Anterior cingulate cortex (tissue), 58 donors: Measurements from ENCODE around the gene TEX22.
A peak's percentile ranks its signal among the peaks of the same experiment; 100 is the strongest.

Source experiments
- DNase-seq, 58 donors: peaks; one replicate each; lab custom pipeline; 2025; lab: John Stamatoyannopoulos, UW

Gene TEX22

DNA sequence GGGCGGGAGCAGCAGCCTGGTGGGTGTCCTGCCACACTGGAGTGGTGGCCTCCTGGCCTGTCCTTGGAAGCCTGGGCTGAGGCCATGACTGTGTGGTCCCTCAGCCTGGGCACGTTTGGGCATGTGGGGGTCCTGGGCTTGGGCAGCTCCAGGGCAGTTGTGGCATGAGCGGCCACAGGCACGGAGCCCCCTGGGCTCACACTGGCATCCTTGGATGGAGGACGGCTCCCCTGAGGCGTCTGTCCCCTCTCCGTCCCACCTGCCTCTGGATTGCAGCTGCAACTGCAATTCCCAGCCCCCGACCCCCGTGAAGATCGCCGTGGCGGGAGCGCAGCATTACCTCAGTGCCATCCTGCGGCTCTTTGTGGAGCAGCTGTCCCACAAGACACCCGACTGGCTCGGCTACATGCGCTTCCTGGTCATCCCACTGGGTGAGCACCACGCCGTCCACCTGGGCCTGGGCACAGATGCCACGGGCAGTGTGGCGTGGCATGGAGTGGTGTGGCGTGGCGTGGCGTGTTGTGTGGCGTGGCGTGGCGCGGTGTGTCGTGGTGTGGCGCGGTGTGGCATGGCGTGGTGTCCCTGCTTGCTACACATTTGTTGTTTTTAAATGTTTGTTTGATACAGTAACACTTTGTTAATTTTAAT is 15.1 kb upstream of the TEX22 start:
- DNase-seq: no peak

DNA sequence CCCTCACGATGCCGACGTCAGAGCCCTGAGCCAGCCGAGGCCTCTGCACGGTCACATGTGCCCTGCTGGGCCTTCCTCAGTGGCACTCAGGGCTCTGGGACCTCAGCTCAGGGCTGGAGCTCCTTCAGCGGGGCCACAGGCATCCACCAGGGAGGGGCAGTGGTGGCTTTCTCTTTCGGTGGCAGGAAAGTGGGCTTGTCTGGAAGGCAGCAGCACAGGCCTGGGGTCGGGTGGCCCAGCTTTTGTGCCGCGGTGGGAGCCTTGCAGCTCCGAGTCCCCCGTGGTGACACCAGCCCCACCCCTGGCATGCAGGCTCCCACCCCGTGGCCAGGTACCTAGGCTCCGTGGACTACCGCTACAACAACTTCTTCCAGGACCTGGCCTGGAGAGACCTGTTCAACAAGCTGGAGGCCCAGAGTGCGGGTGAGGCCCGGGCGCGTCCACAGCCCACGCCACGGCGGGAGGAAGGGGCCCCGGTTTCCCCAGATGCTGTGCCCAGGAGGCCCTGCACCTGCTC is 14.2 kb upstream of the TEX22 start:
- DNase-seq: no peak

DNA sequence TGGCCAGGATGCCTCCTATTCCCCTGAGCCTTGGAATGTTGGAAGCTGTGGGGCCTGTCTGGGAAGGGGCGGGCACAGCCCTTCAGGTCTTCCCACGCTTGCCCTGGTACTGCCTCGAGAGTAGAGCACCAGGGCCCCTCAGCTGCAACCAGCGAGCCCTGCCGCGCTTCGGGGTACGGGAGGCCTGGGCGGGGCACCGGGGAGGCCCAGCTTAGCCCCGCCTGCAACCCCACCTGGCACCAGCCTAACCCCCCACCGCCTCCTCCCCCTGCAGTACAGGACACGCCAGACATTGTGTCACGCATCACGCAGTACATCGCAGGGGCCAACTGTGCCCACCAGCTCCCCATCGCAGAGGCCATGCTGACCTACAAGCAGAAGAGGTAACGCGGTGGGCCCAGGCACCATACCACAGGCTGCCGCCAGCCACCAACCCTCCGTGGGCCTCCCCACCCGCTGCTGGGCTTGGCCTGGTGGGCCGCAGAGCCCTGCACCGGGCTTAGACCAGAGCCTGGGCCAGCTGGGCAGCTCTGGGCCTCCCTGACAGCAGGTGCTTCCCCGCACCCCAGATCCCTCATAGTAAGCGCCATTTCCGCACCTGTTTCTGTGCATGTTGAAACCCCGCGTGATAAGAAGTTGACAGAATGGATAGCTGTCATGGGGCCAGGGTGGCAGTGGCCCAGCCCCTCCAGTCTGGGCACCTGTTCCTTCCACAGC is 13.6 kb upstream of the TEX22 start:
- DNase-seq: no peak

DNA sequence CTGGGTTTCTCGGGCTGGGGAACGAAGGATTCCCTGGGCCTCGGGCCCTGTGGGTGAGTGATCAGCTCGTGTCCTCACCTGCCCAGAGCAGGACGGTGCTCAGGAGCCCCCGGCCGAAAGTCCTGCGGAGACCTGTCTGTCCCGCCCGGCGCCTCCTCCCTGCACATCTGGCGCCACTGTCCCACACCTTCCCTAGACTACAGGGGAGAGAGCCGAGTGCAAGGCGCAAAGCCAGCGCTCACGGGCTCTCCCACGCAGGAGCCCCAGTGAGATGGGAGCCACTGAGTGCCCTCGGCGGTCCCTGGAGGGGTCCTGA is 13.1 kb upstream of the TEX22 start:
- no peak for DNase-seq

DNA sequence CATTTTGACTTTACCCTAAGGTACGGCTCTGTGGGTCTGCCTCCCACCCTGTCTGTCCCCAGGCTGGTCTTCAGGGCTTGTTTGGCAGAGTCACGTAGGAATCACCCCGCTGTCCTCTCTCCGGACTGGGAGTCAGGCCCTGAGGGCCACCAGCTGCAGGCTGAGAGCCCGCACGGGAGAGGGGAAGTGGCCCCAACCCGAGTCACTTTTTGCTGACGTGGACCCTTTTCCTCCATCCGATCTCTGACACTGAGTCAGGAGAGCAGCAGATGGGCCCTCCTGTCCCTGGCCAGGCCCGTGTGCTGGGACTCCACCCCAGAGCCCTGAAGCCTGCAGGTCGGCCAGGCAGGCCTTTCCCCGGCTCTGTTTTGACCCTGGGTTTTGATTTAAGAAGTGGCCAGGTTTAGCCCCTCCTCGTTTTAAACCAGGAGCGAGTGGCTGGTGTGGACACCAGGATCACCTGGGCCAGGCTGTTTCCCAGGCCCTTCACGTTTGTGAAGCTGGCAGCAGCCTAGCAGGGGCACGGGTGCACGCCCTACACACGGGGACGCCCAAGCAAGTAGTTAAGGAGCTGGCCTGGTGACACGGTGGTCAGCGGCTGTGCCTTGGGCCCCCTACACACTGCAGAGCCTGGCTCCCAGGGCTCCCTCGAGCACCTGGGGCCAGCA is 12.5 kb upstream of the TEX22 start:
- no peak for DNase-seq

GRCh38 chr14:105386581-105387529 is 11.5 kb upstream of the TEX22 start:
- no peak for DNase-seq

DNA sequence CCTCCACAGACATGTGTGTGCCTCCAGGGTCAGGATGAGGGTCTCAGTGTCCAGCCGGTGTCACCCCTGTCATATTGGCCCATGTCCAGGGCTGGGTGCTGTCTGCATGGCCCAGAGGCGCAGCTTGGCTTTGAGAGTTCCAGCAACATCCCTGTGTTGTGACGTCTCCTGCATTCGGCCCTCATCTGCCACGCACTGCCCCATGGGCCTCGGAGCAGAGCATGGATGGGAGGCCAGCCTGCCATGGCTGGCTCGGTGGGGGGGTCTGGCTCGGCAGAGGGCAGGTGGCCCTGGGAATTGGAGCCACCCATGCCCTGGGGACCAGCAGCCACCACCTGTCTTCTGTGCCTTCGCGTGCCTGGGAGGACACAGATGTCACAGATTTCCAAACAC is 10.8 kb upstream of the TEX22 start:
- DNase-seq: no peak

DNA sequence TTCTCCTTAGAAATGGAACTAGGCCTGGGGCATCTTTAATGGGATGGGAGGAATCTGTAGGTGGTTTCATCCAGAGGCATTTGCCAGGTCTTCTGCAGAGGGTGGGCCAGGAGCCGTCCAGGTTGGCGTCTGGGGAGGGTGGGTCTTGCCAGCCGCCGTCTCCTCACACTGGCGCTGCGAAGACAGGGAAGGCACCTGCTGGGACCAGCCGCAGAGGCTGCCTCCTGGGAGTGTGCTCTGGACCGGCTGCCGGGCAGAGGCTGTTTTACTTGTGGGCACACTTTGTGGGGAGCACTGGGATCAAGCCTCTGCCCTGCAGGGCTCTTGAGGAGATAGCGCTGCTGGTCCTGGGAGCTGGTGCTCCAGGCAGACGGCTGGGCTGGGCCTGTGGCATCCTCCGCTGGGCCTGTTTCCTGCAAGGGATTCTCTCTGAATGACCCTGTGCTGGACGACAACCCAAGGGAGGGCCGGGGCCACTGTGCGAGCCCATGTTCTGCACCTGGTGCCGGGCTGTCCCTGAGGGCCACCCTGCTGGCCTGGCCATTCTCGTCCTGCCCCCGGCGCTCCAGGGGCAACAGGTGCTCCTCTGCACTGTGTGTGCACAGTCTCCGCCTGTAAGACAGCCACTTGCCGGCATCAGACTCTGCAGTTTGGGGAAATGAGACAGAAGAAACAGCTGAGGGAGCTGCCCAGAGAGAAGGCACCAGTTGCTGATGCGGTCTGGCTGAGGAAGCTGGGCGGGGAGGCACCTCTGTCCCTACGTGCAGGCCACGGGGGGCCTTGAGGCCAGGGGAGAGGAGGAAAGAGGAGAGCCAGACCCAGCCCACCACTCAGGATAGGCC is 10.0 kb upstream of the TEX22 start:
- DNase-seq: no peak

DNA sequence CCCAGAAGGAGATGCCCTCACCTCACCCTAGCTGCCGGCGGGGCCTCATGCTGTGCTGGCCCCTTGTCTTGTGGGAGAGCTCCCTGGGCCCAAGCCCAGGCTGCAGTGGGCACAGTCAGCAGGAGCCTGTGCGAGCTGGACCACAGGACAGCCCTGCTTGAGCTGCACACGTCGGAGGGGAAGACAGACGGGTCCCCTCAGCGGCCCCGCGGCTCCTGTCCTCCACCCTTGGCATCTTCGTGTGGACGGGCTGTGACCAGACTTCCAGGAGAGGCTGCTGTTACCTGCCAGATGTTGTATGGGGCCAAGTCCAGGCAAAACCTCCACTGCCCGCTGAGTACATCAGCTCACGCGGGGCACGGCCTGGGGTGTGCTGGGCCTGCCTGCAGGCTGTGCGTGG is 9.4 kb upstream of the TEX22 start:
- no peak for DNase-seq

- DNase-seq: peak in 7 of 58 donors; percentile 27 to 37 (median 32)
These were observed 8.8 kb upstream of the TEX22 start for GRCh38 chr14:105389534-105389933.

DNA sequence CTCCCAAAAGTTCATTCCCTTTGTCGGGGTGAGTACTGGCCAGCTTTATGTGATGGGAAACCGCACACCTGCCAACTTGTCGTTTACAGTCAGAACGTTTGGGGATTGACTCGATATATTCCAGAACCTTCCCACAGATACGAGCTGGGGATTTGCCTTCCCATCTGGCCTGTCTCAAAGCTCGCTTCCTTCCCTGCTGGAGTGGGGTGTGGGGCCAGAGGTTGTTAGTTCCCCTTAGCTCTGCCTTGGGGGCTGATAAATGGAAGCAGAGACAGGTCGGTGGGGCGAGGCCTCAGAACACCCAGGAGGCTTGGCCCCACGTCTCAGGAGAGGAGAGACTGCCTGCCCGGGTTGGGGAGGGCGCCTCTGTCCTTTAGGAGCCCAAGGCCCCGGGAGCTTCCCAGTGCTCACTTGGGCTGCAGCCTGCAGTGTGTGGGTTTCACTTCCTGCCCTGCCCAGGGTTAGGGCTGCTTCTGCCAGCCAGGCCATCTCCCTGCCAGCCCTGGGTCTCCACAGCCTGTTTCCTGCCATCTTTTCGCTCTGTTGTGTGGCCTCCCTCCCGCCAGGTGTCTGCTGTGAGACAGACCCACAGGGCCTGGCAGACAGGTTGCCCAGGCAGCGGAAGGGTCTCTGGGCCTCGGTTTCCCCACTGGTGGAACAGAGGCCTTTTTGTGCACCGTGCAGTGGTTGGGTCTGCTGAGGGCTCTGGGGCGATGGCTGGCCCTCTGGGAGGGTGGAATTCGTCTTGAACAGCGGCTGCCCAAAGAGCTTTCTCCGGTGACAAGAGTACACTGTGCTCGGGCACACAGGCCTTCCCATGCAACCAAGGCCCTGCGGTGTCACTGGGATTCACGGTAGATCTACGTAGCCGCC is 8.1 kb upstream of the TEX22 start:
- DNase-seq: peak in 1 of 58 donors; percentile 19

DNA sequence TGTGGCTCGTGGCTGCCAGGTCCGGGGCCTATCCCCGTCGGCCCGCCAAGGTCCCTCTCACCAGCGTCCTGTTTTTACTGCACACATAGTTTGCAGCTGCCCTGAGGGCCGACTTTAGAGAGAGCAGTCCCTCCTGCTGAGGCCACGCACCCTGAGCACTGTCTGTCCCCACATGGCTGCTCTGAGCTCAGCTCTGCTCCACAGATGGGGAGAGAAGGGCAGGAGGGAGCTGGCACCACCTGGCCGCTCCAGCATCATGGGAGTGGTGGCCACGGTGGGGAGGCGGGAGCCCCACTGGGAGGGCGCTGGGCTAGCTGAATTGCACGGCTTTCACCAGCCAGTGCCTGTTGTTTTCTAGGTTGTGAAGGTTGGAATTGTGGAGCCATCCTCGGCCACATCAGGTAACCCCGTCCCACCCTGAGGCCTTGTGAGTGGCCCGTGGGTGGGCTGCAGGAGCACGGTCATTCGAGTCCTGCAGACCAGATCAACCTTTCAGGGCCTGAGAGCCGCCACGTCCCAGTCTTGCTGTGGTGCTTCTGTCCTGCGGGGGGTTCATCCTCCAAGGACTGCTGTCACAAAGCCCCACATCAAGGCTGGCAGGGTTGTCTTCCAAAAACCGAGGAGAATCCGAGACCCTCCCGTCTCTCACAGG is 7.4 kb upstream of the TEX22 start:
- DNase-seq: no peak

- DNase-seq: no peak
These were observed 6.8 kb upstream of the TEX22 start for GRCh38 chr14:105391541-105391940.

DNA sequence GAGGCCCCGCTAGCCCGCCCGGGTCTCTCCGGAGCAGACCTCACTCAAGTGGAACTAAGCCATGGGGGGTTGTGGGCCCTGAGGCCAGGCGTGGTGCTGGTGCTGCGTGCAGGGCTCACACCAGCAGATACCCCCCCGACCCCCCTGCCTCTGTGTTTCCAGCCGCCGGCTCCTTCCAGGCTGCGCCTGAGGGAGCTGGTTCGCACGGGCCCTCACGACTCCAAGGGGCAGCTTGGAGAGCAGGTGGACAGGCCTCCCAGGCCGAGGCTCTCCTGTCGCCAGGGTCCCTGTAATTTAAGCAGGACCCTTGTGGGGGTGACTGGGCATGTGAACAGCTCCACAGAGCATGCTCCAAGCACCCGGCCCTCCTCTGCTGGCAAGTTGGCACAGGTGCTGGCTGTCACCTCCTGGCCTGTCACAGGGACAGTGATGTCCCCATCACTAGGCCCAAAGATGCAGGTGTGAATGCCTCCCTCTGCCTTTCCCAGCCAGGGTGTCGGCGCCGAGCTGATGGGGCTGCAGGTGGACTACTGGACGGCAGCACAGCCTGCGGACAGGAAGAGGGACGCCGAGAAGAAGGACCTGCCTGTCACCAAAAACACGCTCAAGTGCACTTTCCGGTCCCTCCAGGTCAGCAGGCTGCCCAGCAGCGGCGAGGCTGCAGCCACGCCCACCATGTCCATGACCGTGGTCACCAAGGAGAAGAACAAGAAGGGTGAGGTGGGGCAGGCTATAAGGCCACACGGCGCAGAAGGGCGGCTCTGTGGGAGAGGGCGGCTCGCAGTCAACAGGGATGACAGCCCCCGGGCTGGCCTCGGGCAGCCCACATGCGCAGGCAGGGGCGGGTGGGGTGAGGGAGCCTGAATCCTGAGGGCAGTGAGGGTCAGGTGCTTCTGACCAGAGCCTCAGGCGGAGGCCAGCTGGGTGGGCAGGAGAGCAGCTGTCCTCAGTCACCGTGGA is 5.9 kb upstream of the TEX22 start:
- DNase-seq: no peak

- no peak for DNase-seq
These were observed 5.2 kb upstream of the TEX22 start for GRCh38 chr14:105393151-105393550.

DNA sequence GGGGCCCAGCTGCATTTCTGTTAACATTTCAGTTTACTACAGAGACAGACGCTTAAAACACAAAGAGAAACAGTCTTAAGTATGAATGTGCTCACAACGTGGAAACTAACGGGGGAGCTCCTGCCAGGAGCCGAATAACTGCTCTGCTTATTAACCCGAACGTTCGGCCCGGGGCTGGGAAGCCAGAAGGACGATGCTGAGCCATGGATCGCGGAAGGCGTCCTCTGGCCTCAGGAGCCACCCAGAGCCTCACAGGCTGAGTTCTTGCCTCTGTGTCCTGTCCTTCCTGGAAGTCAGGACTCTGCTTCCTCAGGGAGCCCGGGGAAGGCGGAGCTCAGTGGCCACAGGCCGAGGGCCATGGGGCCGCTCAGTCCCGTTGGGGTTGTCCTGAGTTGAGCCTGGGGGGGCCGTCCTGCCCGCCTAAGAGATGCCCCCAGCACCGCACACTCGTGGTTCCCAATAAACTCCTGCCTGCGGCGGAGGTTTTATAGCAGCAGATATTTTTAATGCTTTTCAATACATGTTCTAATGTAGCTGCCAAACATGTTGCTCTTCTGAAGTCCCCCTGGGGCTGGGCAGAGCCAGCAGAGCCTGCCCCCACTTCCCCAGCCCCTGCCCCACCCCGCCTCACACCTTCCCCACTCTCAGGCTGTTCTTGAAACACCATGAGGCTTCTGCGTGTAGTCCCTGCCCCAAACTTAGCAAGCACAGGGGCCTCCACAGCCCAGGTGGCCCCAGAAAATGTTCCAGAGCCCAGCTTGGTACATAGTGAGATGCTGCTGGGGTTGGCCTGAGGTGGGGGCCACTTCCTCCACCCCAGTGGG is 3.4 kb upstream of the TEX22 start:
- DNase-seq: no peak
